Loucy (cell line): Measurements from ENCODE around the gene TMEM258.

Experiments used
- H2AFZ ChIP-seq: fragments of 200-600 bp; sonication (generic); 2 replicates; pipeline ENCODE4 v1.6.0; 2016; ENCODE audit warnings: antibody characterized with exemption, mild to moderate bottlenecking, low read length, moderate library complexity
- H3F3A ChIP-seq: fragments of 200-600 bp; 2 replicates; pipeline ENCODE4 v1.6.0; 2016; ENCODE audit warnings: antibody characterized with exemption, low read depth, mild to moderate bottlenecking
- H3K27me3 ChIP-seq: fragments of 200-600 bp; sonication (generic); 2 replicates; pipeline ENCODE4 v1.6.1; 2014; ENCODE audit warnings: low read length, mild to moderate bottlenecking; ENCODE audit not compliant: insufficient read depth, poor library complexity, severe bottlenecking
- H3K36me3 ChIP-seq: fragments of 200-600 bp; sonication (generic); 2 replicates; pipeline ENCODE4 v1.6.1; 2016; ENCODE audit warnings: low read length; ENCODE audit not compliant: insufficient read depth
- H3K4me1 ChIP-seq: fragments of 200-600 bp; sonication (generic); 2 replicates; pipeline ENCODE4 v1.5.1; 2014; ENCODE audit warnings: low read length, mild to moderate bottlenecking; ENCODE audit not compliant: insufficient read depth, poor library complexity, severe bottlenecking
- H3K4me2 ChIP-seq: fragments of 200-600 bp; sonication (generic); 2 replicates; pipeline ENCODE4 v1.6.0; 2014; ENCODE audit warnings: antibody characterized with exemption, low read length, low read depth, mild to moderate bottlenecking; ENCODE audit not compliant: poor library complexity, severe bottlenecking
- H3K4me3 ChIP-seq: fragments of 200-600 bp; sonication (generic); 2 replicates; pipeline ENCODE4 v1.5.1; 2014; ENCODE audit warnings: low read length, mild to moderate bottlenecking, mixed read lengths; ENCODE audit not compliant: poor library complexity, severe bottlenecking
- H3K79me2 ChIP-seq: fragments of 200-600 bp; sonication (generic); 2 replicates; pipeline ENCODE4 v1.6.1; 2014; ENCODE audit warnings: low read length; ENCODE audit not compliant: insufficient read depth
- H3K9ac ChIP-seq: fragments of 200-600 bp; sonication (generic); 2 replicates; pipeline ENCODE4 v1.6.0; 2014; ENCODE audit warnings: mild to moderate bottlenecking, low read depth, low read length, moderate library complexity; ENCODE audit not compliant: poor library complexity, severe bottlenecking
- H3K9me2 ChIP-seq: fragments of 200-600 bp; sonication (generic); replicated peaks from 2 replicates; pipeline ENCODE4 v1.6.1; 2016; ENCODE audit warnings: low read depth, low read length, mixed read lengths
- H3K9me3 ChIP-seq: fragments of 200-600 bp; sonication (generic); 2 replicates; pipeline ENCODE4 v1.6.1; 2014; ENCODE audit warnings: mild to moderate bottlenecking, antibody characterized with exemption, low read length, low read depth; ENCODE audit not compliant: insufficient read depth
- H4K20me1 ChIP-seq: fragments of 200-600 bp; sonication (generic); 2 replicates; pipeline ENCODE4 v1.6.0; 2014; ENCODE audit warnings: antibody characterized with exemption, low read length, mild to moderate bottlenecking; ENCODE audit not compliant: insufficient read depth, poor library complexity, severe bottlenecking
- CTCF ChIP-seq: fragments of 200-600 bp; sonication (generic); conservative IDR thresholded peaks from 2 replicates; pipeline ENCODE4 v1.5.1; 2014; ENCODE audit warnings: mild to moderate bottlenecking, antibody characterized with exemption, low read length
- EZH2phosphoT487 ChIP-seq: fragments of 200-600 bp; IDR thresholded peaks from 2 replicates; pipeline ENCODE4 v1.6.1; 2018; ENCODE audit warnings: antibody characterized with exemption, mild to moderate bottlenecking, moderate library complexity, borderline replicate concordance

TMEM258 gene

GRCh38 chr11:61752117-61752924, 40.1 kb downstream of the TMEM258 start, which contains the start of gene MYRF:
TSS of gene MYRF (plus strand) at chr11:61752636. CDS start at chr11:61752745, 109 bp downstream.
- Histone ChIP-seq H3K36me3 (no peaks in the 10 kb centered on the region), H3K9me2 (no peaks in the 10 kb centered on the region), H4K20me1 (no peaks in the 10 kb centered on the region), H3K4me3 (no peak within 1 kb of the TSS), H3F3A (no peaks in the 10 kb centered on the region), H3K27me3 (no peaks in the 10 kb centered on the region), H3K4me2 (no peak within 1 kb of the TSS), H3K9me3 (no peaks in the 10 kb centered on the region), H3K4me1 (peaks cover 19% of the 10 kb centered on the region), H3K79me2 (no peaks in the 10 kb centered on the region), H3K9ac (no peak within 1 kb of the TSS), H2AFZ (no peak within 1 kb of the TSS)
- no peak for TF ChIP-seq CTCF
- TF ChIP-seq EZH2phosphoT487 = no peak

- Histone ChIP-seq H3K4me1 (peaks cover 10% of the 10 kb centered on the region), H3K4me2 (no peak overlapping the region), H3K36me3 (no peaks in the 10 kb centered on the region), H4K20me1 (no peaks in the 10 kb centered on the region), H3K9ac (no peak overlapping the region), H3K4me3 (no peak overlapping the region), H2AFZ (no peak overlapping the region), H3K9me3 (no peaks in the 10 kb centered on the region), H3K79me2 (no peaks in the 10 kb centered on the region), H3K9me2 (no peaks in the 10 kb centered on the region), H3K27me3 (no peaks in the 10 kb centered on the region), H3F3A (no peaks in the 10 kb centered on the region)
- TF ChIP-seq EZH2phosphoT487 (no peak), CTCF (no peak)
Observed at GRCh38 chr11:61751384-61751783, 41.0 kb downstream of the TMEM258 start.

GRCh38 chr11:61750631-61751273, 41.6 kb downstream of the TMEM258 start:
- H3K4me2 ChIP-seq = no peak overlapping the region
- H3K36me3 ChIP-seq = no peaks in the 10 kb centered on the region
- no peaks in the 10 kb centered on the region for H3K9me3 ChIP-seq
- H3F3A ChIP-seq = no peaks in the 10 kb centered on the region
- TF ChIP-seq CTCF (no peak), EZH2phosphoT487 (no peak)
- no peaks in the 10 kb centered on the region for H3K9me2 ChIP-seq
- H3K9ac ChIP-seq = no peak overlapping the region
- no peaks in the 10 kb centered on the region for H3K79me2 ChIP-seq
- no peaks in the 10 kb centered on the region for H4K20me1 ChIP-seq
- no peaks in the 10 kb centered on the region for H3K27me3 ChIP-seq
- no peak overlapping the region for H3K4me3 ChIP-seq
- peaks cover 3% of the 10 kb centered on the region for H3K4me1 ChIP-seq
- no peak overlapping the region for H2AFZ ChIP-seq
